ENCODE results near the gene PARD3B. TPM values are rescaled to one million over a fixed set of nuclear protein-coding genes. Genes with fewer than 3 reads are reported as not detected.

Gene PARD3B
- total RNA-seq, 1 experiment from 2014 or later = 3.9 TPM

DNA sequence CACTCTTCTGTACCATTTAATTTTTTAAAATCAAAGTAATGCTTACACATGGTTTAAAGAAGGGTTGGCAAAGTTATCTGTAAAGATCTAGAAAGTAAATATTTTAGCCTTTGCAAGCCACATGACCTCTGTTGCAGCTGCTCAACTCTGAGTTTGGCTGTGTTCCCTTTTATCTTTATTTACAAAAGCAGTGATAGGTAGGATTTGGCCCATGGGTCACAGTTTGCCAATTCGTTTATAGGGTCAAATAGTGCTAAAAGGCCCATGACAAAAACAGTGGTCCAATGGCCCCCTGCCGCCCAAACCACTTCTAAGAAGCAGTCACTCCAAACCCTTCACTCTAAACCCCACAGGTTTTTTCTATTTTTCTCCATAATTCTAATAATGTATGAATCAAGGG, 124.8 kb downstream of the PARD3B start:
- no peak overlapping the region for H2AFZ ChIP-seq (ENCODE audit: low read length)
- H3F3A ChIP-seq (ENCODE audit: low read length, unreplicated experiment) = no peaks in the 10 kb centered on the region
- no peak for TF ChIP-seq EZH2 (IDR thresholded peaks at IDR 0.05; ENCODE audit: low read length, unreplicated experiment)
- no peak for TF ChIP-seq EZH2phosphoT487 (IDR thresholded peaks at IDR 0.05; ENCODE audit: borderline replicate concordance, low read length)
- TF ChIP-seq, protein P1, sequence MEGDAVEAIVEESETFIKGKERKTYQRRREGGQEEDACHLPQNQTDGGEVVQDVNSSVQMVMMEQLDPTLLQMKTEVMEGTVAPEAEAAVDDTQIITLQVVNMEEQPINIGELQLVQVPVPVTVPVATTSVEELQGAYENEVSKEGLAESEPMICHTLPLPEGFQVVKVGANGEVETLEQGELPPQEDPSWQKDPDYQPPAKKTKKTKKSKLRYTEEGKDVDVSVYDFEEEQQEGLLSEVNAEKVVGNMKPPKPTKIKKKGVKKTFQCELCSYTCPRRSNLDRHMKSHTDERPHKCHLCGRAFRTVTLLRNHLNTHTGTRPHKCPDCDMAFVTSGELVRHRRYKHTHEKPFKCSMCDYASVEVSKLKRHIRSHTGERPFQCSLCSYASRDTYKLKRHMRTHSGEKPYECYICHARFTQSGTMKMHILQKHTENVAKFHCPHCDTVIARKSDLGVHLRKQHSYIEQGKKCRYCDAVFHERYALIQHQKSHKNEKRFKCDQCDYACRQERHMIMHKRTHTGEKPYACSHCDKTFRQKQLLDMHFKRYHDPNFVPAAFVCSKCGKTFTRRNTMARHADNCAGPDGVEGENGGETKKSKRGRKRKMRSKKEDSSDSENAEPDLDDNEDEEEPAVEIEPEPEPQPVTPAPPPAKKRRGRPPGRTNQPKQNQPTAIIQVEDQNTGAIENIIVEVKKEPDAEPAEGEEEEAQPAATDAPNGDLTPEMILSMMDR (conservative IDR thresholded peaks at IDR 0.05; ENCODE audit: low read depth, low read length) = no peak
- H4K20me1 ChIP-seq (ENCODE audit: low read length) = no peaks in the 10 kb centered on the region
- no peak overlapping the region for H3K27ac ChIP-seq (ENCODE audit: low read length)
- no peaks in the 10 kb centered on the region; the same call in 1 of the 2 replicates for H3K9me2 ChIP-seq (replicated peaks; ENCODE audit: low read length)
- no TSS peak for BruUV-seq (replicated peaks)
- H3K9ac ChIP-seq (ENCODE audit: low read length) = no peak overlapping the region
- no peak overlapping the region for H3K4me3 ChIP-seq (ENCODE audit: low read length)
- DNase-seq (no peak), ATAC-seq (no peak)
- H3K27me3 ChIP-seq (ENCODE audit: low read length) = no peaks in the 10 kb centered on the region
- H3K9me3 ChIP-seq (ENCODE audit: low read length) = no peaks in the 10 kb centered on the region
- H3K4me1 ChIP-seq (ENCODE audit: insufficient read depth, low read length) = peaks cover 29% of the 10 kb centered on the region
- H3K36me3 ChIP-seq (ENCODE audit: low read depth, low read length) = no peaks in the 10 kb centered on the region
- POLR2A ChIA-PET (ENCODE audit: unreplicated experiment) = no interaction called here
- H3K79me2 ChIP-seq (ENCODE audit: low read length) = no peaks in the 10 kb centered on the region
- CTCF ChIA-PET = interaction anchor here (0.6 kb wide), 1 partner anchor 165 kb away, joined by 3 read pairs; no protein-coding TSS in a partner anchor
- no peak overlapping the region for H3K4me2 ChIP-seq (ENCODE audit: low read length)
- intact Hi-C loops (cut with micrococcal nuclease) = loop anchor here (5.0 kb wide), 1 partner anchor 38 kb away; no protein-coding TSS in a partner anchor

DNA sequence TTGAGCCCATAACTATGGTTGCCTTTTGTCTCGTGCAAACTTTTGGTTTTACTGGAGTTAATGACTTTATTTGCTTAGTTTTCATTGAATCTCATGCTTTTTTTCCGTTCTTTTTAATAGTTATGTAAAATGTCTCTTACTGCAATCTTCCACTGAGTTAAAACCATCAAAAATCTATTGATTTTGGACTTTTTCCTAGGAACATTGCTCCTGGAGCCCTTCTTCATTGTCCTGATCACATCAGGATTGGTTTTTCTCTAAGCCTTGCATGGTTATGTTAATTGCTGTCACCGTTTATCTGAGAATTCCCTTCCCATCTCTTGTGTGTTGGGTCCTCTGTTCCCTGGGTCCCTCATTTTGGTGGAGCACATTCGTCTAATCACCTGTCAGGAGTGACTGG, 125.5 kb downstream of the PARD3B start:
- POLR2A ChIA-PET (ENCODE audit: unreplicated experiment) = no interaction called here
- TF ChIP-seq EZH2 (IDR thresholded peaks at IDR 0.05; ENCODE audit: low read length, unreplicated experiment) (no peak), EZH2phosphoT487 (IDR thresholded peaks at IDR 0.05; ENCODE audit: borderline replicate concordance, low read length) (no peak)
- TF ChIP-seq, protein P1 (conservative IDR thresholded peaks at IDR 0.05; ENCODE audit: low read depth, low read length) = no peak
- Histone ChIP-seq H3K9me3 (ENCODE audit: low read length) (no peaks in the 10 kb centered on the region), H3K36me3 (ENCODE audit: low read depth, low read length) (no peaks in the 10 kb centered on the region), H4K20me1 (ENCODE audit: low read length) (no peaks in the 10 kb centered on the region), H3K4me3 (ENCODE audit: low read length) (no peak overlapping the region), H3K9me2 (replicated peaks; ENCODE audit: low read length) (no peaks in the 10 kb centered on the region; the same call in 1 of the 2 replicates), H3K4me2 (ENCODE audit: low read length) (no peak overlapping the region), H3K79me2 (ENCODE audit: low read length) (no peaks in the 10 kb centered on the region), H3F3A (ENCODE audit: low read length, unreplicated experiment) (no peaks in the 10 kb centered on the region), H3K27ac (ENCODE audit: low read length) (no peak overlapping the region), H2AFZ (ENCODE audit: low read length) (no peak overlapping the region), H3K4me1 (ENCODE audit: insufficient read depth, low read length) (peaks cover 22% of the 10 kb centered on the region), H3K9ac (ENCODE audit: low read length) (no peak overlapping the region), H3K27me3 (ENCODE audit: low read length) (no peaks in the 10 kb centered on the region)
- BruUV-seq (replicated peaks) = no TSS peak
- intact Hi-C loops (cut with micrococcal nuclease) = loop anchor here (5.0 kb wide), 1 partner anchor 38 kb away; no protein-coding TSS in a partner anchor
- CTCF ChIA-PET = interaction anchor here (0.6 kb wide), 1 partner anchor 166 kb away, joined by 3 read pairs; no protein-coding TSS in a partner anchor
- no peak for DNase-seq
- ATAC-seq = no peak

DNA sequence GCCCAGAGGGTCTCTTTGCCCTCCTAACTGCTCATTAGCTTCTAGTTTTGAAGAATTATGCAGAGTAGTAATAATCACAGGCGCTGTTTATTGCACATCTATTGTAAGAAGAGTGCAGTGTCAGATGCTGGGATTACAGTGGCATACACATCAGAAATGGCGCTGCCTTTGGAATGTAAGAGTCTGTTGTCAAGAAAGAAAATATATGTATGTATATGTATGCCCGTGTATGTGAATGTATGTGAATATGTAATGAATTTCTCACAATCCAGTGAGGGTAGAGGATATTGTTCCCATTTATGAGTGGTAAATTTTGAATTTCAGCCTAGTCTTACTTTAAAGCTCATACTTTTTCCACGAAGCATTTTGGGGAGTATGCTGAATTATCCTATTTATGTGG, 127.5 kb downstream of the PARD3B start:
- Histone ChIP-seq H3K9ac (ENCODE audit: low read length) (no peak overlapping the region), H3K4me2 (ENCODE audit: low read length) (no peak overlapping the region), H3K27me3 (ENCODE audit: low read length) (no peaks in the 10 kb centered on the region), H3K9me3 (ENCODE audit: low read length) (no peaks in the 10 kb centered on the region), H3F3A (ENCODE audit: low read length, unreplicated experiment) (no peaks in the 10 kb centered on the region), H3K36me3 (ENCODE audit: low read depth, low read length) (no peaks in the 10 kb centered on the region), H4K20me1 (ENCODE audit: low read length) (no peaks in the 10 kb centered on the region), H3K79me2 (ENCODE audit: low read length) (no peaks in the 10 kb centered on the region), H2AFZ (ENCODE audit: low read length) (no peak overlapping the region), H3K9me2 (replicated peaks; ENCODE audit: low read length) (no peaks in the 10 kb centered on the region; the same call in 1 of the 2 replicates), H3K4me3 (ENCODE audit: low read length) (no peak overlapping the region), H3K4me1 (ENCODE audit: insufficient read depth, low read length) (peaks cover 21% of the 10 kb centered on the region; the same call in 1 of the 2 replicates), H3K27ac (ENCODE audit: low read length) (no peak overlapping the region)
- no TSS peak for BruUV-seq (replicated peaks)
- ChIA-PET CTCF (no interaction called here), POLR2A (ENCODE audit: unreplicated experiment) (no interaction called here)
- TF ChIP-seq EZH2phosphoT487 (IDR thresholded peaks at IDR 0.05; ENCODE audit: borderline replicate concordance, low read length) (no peak), EZH2 (IDR thresholded peaks at IDR 0.05; ENCODE audit: low read length, unreplicated experiment) (no peak)
- TF ChIP-seq, protein P1 (conservative IDR thresholded peaks at IDR 0.05; ENCODE audit: low read depth, low read length) = no peak
- DNase-seq = no peak
- no peak for ATAC-seq
- intact Hi-C loops (cut with micrococcal nuclease) = loop anchor here (5.0 kb wide), 1 partner anchor 40 kb away; no protein-coding TSS in a partner anchor

Data from PC-3 (cell line).